GM23248 (cell line): Measurements from ENCODE around the gene ACVR1B.

ENCODE experiments used
- EZH2 ChIP-seq: fragments of 200-600 bp; sonication (generic); IDR thresholded peaks from 2 replicates; pipeline ENCODE4 v1.6.1; 2018; ENCODE audit warnings: antibody characterized with exemption, mild to moderate bottlenecking; ENCODE audit not compliant: insufficient read depth, poor library complexity, severe bottlenecking
- EZH2phosphoT487 ChIP-seq: fragments of 200-600 bp; sonication (generic); IDR thresholded peaks from 2 replicates; pipeline ENCODE4 v1.6.1; 2018; ENCODE audit warnings: antibody characterized with exemption, moderate library complexity, mild to moderate bottlenecking, low read depth; ENCODE audit not compliant: insufficient read depth

GRCh38 chr12:51959211-51959610 lies 7.7 kb downstream of the ACVR1B start:
- TF ChIP-seq EZH2 (no peak), EZH2phosphoT487 (no peak)
